Measurements from ENCODE around the gene CHD3. TPM values are rescaled to one million over a fixed set of nuclear protein-coding genes. Genes with fewer than 3 reads are reported as not detected.

Gene CHD3
- total RNA-seq, 1 donor from 2014 or later = 77.9 TPM

DNA sequence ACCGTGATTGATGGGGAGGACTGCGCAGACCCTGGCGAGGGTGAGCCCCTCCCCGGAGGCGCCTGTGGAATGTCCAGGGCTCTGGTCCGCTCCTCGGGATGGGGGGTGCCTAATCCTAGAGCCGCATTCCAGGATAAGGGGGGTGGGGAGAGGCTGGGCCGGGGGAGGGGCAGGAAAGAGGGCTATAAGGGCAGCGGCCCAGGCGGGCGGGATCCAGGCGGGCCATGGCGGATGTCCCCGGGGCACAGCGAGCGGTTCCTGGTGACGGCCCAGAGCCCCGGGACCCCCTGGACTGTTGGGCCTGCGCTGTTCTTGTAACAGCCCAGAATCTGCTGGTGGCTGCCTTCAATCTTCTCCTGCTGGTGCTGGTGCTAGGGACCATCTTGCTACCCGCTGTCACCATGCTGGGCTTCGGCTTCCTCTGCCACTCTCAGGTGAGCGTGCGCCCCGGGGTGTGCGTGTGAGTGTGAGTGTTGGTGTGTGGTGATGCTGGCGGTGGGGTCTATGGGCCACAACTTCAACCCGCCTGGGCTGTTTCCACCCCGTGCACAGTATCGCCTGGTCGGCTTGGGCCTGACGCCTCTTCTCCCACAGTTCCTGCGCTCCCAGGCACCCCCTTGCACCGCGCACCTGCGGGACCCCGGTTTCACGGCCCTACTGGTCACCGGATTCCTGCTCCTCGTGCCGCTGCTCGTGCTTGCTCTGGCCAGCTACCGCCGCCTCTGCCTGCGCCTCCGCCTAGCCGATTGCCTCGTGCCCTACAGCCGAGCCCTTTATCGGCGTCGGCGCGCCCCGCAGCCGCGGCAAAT lies 33.5 kb upstream of the CHD3 start, which contains the start of gene TMEM88:
TMEM88 (plus strand) TSS at position 216 of the 809 bp plus-strand sequence; CDS start at position 225, 9 bp downstream.
- peak within 1 kb of the TSS; percentile 84 for H3K27ac ChIP-seq
- no peaks in the 10 kb centered on the region for H3K27me3 ChIP-seq (ENCODE audit: low read depth)
- peaks cover 44% of the 10 kb centered on the region for H3K4me1 ChIP-seq
- DNase-seq (peak; percentile 54), ATAC-seq (no peak)
- H3K4me3 ChIP-seq = peak within 1 kb of the TSS; percentile 81
- intact Hi-C loops (cut with DNase I) = no loop called here
- no peak for TF ChIP-seq CTCF (IDR thresholded peaks at IDR 0.05)
- peaks cover 55% of the 10 kb centered on the region for H3K36me3 ChIP-seq
- no peaks in the 10 kb centered on the region for H3K9me3 ChIP-seq

GRCh38 chr17:7855660-7856010 lies 33.0 kb upstream of the CHD3 start:
- H3K27me3 ChIP-seq (ENCODE audit: low read depth) = no peaks in the 10 kb centered on the region
- peaks cover 55% of the 10 kb centered on the region for H3K36me3 ChIP-seq
- H3K9me3 ChIP-seq = no peaks in the 10 kb centered on the region
- H3K27ac ChIP-seq = peak overlapping the region; percentile 84
- peaks cover 44% of the 10 kb centered on the region for H3K4me1 ChIP-seq
- ATAC-seq (no peak), DNase-seq (no peak)
- no peak for TF ChIP-seq CTCF (IDR thresholded peaks at IDR 0.05)
- intact Hi-C loops (cut with DNase I) = no loop called here
- peak overlapping the region; percentile 81 for H3K4me3 ChIP-seq

- no peak for TF ChIP-seq CTCF (IDR thresholded peaks at IDR 0.05)
- peak; percentile 66 for DNase-seq
- Histone ChIP-seq H3K36me3 (peaks cover 51% of the 10 kb centered on the region), H3K4me1 (peaks cover 42% of the 10 kb centered on the region), H3K4me3 (peak overlapping the region; percentile 81), H3K27ac (peak overlapping the region; percentile 84), H3K27me3 (ENCODE audit: low read depth) (no peaks in the 10 kb centered on the region), H3K9me3 (no peaks in the 10 kb centered on the region)
- no peak for ATAC-seq
- intact Hi-C loops (cut with DNase I) = no loop called here
Observed at GRCh38 chr17:7856011-7856810, 32.4 kb upstream of the CHD3 start.

DNA sequence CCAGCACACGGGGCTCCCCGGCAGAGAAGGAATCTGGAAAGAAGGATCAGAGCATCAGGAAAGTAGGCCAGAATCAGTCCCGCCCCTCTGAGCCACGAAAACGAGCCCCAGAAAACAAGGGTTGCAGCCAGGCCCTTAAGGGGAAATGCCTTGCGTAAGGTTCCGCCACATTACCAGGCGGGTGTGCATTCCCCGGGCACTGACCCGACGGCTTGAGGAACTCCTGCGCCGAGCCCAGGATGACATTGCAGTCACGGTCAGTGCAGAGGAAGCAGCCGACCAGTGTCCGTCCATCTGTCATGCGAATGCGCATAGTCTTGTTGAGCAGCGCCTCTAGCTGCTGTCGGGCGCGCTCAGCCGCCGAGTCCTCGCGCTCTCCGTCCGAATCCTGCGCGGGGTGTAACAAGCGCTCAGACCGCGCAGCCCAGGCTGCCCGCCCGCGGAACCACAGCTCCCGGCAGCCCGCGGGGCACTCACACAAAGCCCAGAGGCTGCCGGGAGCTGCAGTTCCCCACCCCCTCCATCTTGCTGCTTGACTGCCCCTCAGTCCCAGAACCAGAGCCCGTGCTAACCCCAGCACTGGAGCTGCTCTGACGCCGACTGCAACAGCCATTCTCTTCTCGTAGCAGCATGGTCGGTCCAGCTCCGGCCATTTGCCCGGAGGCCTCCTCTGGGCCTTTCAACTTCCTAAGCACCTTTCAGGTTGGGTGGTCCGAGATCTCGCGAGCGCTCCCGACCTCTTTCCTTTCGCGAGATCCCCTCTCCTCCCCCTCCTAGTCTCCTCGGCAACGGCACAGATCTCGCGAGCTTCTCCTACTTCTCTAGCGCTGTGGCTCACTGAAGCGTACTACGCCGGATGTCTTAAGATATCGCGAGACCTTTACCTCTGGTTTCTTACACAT lies 31.5 kb upstream of the CHD3 start, which contains the start of gene NAA38:
NAA38 (minus strand) TSS at position 749 of the 902 bp plus-strand sequence; CDS start at position 653, 96 bp downstream.
- Histone ChIP-seq H3K27me3 (ENCODE audit: low read depth) (no peaks in the 10 kb centered on the region), H3K36me3 (peaks cover 42% of the 10 kb centered on the region), H3K27ac (peak within 1 kb of the TSS; percentile 84), H3K4me3 (peak within 1 kb of the TSS; percentile 81), H3K9me3 (no peaks in the 10 kb centered on the region), H3K4me1 (peaks cover 33% of the 10 kb centered on the region)
- DNase-seq = peak; percentile 97
- ATAC-seq = peak; percentile 91 to 93
- peak; percentile 43 for TF ChIP-seq CTCF (IDR thresholded peaks at IDR 0.05)
- intact Hi-C loops (cut with DNase I) = no loop called here
